HK-2 (cell line): ENCODE results near the gene GLRA1.
"Not testable (repeated sequence)": the region's sequence is repeated elsewhere in the genome, so short reads cannot be mapped to it uniquely, and the experiment has no call there.

Source experiments
- DNase-seq: peaks from one replicate; pipeline ENCODE4 v3.0.0-alpha.2; 2018; ENCODE audit not compliant: unreplicated experiment

GLRA1 gene

DNA sequence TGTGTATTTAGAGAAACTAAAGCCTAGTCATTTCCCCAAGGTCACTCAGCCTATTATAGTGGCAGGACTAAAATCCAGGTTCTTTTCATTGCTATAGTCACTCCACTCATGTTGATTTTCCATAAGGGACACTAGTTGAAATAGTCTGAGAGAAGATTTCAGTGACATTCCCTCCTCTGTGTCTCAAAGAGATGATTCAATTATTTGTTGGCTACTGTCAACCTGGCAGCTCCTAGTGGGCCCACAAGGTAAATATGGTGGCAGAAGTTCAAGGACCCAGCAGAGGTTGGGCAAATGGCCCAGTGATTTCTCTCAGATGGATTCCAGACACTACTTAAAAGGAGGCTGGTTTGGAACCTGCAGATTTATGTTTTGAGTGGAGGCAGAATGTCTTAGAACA lies 104.8 kb downstream of the GLRA1 start:
- DNase-seq, result no peak

DNA sequence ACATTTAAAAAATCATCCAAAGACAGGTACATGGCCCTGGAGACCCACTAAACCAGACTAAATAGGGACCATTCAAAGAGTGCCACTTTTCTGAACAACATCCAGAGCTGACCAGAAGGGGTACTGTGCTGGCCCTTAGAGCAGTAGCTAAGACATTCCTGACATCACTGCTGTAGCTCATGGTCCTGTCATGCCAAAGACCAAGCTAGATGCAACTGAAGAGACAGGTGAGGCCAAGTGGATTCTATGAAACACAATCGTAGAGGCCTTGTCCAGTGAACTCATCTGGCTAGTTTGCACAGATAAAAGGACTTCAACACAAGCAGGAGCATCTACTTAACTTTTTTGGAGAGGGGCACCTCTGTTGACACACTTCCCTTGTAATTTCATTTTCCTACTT lies 109.6 kb downstream of the GLRA1 start:
- DNase-seq, result no peak

DNA sequence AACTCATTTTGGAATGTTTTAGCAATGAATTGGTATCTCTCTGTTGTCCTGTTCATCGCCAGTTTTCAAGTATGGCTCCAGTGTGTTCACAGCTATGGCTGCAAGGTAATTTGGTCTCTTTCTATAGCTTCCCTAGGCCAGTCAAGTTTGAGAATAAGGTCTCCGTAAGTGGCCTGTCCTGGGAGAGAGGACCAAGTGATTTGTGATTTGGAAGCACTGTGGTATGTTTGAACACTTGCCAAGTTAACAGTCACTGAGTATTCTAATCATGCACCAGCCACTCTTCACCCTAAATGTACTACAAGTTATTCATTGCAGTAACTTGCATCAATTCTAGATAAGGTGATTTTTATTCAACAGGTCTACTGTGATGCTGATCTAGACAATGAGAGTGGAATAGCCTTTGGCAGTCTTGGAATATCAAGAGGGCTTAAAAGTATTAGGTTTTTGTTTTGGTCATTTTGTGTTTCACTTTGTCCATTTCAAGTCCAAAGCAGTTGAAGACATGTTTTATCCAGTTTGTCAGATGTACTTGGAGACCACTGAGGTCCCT lies 111.8 kb downstream of the GLRA1 start:
- DNase-seq, result no peak

DNA sequence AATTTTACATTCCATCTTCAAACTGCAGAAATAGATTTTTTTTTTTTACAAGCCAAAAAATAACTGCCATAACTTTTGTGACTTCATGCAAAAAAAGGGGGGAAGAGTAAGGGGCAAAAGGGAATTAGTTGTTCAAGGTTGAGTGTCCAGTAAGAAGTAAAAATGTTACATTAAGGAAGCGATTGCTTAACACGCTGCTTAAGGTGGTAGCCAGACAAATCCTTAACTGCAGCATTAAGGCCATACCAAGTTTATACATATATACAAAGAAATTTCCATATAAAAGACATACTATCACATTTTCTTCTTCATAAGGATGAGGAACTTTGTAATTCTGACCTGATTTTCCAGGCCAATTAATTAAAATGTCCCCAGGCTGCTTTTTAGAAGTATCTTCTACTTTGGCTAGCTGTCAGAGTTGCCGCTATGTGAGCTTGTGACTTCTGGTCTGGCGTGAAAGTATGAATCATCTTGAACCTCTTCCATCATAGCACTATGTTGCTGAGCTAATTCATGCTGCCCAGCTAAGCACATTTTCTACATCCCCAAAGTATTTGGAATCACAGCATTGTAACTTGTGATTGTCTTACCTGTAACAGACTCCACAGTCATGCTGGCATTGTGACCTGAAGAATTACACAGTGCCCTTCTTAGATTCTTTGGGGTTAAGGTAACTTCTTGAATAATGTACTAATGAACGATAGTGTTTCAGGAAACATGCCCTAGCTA lies 112.9 kb downstream of the GLRA1 start:
- no peak for DNase-seq

DNA sequence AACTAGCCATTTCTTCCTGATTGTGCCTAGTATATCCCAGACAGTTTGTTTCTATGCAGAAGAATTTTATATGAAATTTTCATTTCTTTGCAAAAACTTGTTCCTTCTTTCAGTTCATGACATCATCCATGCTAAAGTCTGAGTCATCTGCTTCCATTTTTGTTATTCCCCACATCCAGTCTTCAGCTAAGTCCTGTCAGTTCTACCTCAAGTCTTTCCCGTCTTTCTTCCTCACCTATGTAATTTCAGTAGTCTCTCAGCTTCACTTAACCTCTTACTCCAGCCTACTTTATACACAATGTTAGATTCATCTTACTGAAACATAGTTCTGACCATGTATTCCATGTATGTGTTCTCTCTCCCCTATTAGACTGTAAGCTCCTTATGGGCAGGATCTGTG lies 113.8 kb downstream of the GLRA1 start:
- DNase-seq, result no peak

GRCh38 chr5:151810449-151810848 lies 114.2 kb downstream of the GLRA1 start:
- DNase-seq, result no peak

DNA sequence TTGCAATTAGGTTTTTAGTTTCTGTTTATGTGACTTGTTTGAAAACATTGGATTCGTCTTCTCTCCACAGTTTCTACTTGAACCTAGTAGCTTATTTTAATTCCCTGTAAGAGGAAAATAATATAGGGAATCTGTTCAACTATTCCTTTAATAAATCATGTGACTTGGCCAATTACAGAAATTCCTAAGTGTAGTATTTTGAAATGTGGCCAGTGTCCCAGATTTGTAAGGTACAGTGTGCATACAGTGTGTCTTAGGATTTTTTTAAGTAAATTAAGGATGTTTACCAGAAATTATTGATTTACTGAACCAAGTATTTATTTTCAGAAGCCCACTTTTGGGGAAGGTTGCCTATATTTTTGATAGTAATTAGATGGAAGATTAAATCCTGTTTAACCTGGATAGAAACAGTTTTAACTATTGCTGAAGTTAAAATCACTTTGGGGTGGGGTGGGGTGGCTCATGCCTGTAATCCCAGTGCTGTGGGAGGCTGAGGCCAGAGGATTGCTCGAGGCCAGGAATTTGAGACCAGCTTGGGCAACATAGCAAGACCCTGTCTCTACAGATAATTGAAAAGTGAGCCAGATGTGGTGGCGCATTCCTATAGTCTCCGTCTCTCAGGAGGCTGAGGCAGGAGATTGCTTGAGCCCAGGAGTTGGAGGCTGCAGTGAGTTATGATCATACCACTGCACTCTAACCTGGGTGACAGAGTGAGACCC lies 116.0 kb downstream of the GLRA1 start:
- no peak for DNase-seq

- DNase-seq, result no peak
Measured at GRCh38 chr5:151805414-151806223, 119.0 kb downstream of the GLRA1 start.

GRCh38 chr5:151800532-151800931 lies 124.1 kb downstream of the GLRA1 start:
- DNase-seq, result no peak

DNA sequence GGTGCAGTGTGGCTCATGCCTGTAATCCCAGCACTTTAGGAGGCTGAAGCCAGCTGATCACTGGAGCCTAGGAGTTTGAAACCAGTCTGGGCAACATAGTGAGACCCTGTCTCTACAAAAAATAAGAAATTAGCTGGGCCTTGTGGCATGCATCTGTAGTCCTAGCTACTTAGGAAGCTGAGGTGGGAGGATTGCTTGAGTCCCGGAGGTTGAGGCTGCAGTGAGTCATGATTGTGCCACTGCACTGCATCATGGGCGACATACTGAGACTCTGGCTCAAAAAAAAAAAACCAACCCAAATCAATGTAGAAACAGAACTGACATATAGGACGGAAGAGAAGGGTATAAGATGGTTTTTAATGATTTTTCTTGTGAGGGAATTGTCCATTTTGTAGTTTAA lies 125.2 kb downstream of the GLRA1 start:
- DNase-seq, result no peak

GRCh38 chr5:151798674-151799073 lies 126.0 kb downstream of the GLRA1 start:
- DNase-seq, result no peak

DNA sequence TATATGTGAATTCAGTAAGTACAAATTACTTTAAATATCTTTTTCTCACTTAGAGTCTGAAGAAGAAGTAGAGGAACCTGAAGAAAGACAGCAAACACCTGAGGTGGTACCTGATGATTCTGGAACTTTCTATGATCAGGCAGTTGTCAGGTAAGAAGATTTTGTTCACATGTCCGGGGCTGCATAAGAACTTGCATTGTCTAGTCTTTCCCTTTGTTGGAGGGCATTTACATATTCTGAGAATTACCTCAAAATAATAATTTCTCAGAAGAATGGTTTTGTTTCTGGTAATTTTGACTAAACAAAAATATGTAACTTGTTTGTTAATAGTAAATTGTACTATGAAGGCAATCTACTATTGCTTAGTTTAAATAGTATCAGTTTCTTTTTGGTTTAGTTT lies 129.2 kb downstream of the GLRA1 start:
- DNase-seq, result no peak

GRCh38 chr5:151793358-151793757 lies 131.3 kb downstream of the GLRA1 start:
- no peak for DNase-seq

DNA sequence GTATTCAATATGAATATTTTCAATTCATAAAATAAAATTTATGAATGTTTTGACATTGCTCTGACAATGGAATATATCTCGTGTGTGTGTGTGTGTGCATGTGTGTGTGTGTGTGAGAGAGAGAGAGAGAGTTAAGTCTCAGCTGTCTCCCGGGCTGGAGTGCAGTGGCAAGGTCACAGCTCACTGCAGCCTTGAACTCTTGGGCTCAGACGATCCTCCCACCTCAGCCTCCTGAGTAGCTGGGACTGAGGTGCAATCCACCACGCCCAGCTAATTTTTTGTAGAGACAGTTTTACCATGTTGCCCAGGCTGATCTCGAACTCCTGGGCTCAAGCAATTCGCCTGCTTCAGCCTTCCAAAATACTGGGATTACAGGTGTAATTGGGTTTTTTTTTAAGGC lies 136.8 kb downstream of the GLRA1 start:
- no peak for DNase-seq

GRCh38 chr5:151786468-151786867 lies 138.2 kb downstream of the GLRA1 start:
- DNase-seq, result no peak

DNA sequence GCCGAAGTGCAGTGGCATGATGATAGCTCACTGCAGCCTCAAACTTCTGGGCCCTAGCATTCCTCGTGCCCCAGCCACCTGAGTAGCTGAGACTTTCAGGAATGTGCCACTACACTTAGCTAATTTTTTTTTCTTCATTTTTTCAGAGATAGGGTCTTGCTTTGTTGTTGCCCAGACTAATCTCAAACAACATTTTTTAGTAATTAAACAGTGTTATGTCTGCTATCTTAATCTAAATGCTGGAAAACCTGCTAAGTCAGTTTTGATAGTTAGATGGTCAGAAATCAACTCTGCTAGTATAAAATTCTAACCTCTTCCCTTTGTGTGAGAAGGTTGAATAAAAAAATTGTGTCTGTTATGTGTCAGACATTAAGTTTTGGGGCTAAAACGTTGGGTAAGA lies 140.5 kb downstream of the GLRA1 start:
- DNase-seq, result no peak

- DNase-seq, result not testable (repeated sequence)
Measured at GRCh38 chr5:151783664-151784063, 141.0 kb downstream of the GLRA1 start.

DNA sequence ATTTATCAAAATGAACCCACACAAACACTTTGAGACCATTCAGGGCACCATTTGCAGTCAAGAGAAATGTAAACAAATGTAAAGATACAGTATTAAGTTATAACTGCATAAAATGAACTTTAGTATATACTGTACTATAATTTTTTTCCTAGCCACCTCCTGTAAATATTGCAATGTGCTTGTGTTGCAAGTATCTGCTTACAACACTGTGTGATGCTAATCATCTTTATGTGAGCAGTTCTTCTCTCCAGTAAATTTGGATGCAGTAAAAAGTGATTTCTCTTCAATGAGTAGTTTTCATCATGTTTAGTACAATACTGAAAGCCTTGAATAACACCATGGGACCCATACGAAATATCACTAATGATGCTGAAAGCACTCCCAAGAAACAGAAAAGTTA lies 143.4 kb downstream of the GLRA1 start:
- no peak for DNase-seq

DNA sequence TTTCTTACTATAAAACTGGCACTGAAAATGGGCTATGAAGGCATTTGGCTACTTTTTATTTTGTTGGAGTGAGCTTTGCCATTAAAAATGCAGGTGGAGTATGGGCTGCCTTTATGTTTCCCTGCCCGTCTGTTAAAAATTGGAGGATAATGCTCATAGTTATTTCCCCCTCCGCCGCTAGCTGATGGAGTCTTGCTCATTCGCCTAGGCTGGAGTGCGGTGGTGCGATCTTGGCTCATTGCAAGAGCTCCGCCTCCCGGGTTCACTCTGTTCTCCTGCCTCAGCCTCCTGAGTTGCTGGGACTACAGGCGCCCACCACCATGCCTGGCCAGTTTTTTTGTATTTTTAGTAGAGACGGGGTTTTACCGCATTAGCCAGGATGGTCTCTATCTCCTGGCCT lies 144.3 kb downstream of the GLRA1 start:
- DNase-seq, result no peak

- DNase-seq, result no peak
Measured at GRCh38 chr5:151779531-151780125, 145.0 kb downstream of the GLRA1 start.

- DNase-seq, result no peak
Measured at GRCh38 chr5:151775025-151775606, 149.5 kb downstream of the GLRA1 start.

DNA sequence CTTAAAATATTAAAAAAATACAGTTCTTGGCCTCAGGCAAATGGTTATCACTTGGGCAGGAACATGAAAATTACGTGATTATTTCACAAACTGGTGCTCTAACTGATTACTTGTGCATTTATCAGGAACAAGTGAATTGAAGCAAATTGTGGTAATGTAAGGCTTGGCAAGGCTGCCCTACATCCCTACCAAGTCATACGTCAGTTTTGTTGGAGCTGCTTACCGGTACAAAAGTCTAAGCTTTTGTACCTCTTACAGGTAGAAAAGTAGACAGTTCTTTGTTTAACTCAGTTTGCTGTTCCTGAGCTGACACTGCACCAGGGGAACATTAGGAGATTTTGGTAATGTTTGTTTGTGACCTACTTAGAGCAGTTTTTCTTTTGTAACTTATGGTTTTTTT lies 150.7 kb downstream of the GLRA1 start:
- DNase-seq, result no peak
